Psoas muscle (tissue), 8 donors: ENCODE data around the gene DND1. TPM values are rescaled to one million over a fixed set of nuclear protein-coding genes. Genes with fewer than 3 reads are reported as not detected.
"Not testable (repeated sequence)": the region's sequence is repeated elsewhere in the genome, so short reads cannot be mapped to it uniquely, and the experiment has no call there.

Experiments
- ATAC-seq, 4 donors: fragments of 200-7000 bp; cut with Tn5 transposase; one replicate each; pipeline ENCODE4 v1.9.1; 2020; ENCODE audit warnings: moderate library complexity in 3 of 4, mild to moderate bottlenecking in 2 of 4
- DNase-seq, 2 donors: peaks; one replicate each; pipeline ENCODE4 v3.0.0-alpha.2; 2020
- H3K27ac ChIP-seq: fragments of 200-600 bp; one replicate; pipeline ENCODE4 v1.8.0; 2022
- H3K27me3 ChIP-seq, 3 donors: fragments of 200-600 bp in 1 of 3; one replicate each; pipeline versions ENCODE4 v1.6.1 to v1.8.0; 2013 to 2022; ENCODE audit warnings: low read length in 2 of 3, mild to moderate bottlenecking in 2 of 3, moderate library complexity in 1 of 3; ENCODE audit not compliant: insufficient read depth in 3 of 3
- H3K36me3 ChIP-seq, 2 donors: fragments of 200-600 bp in 1 of 2; one replicate each; pipeline versions ENCODE4 v1.6.1 to v1.8.0; 2013 to 2022; ENCODE audit warnings: low read depth in 1 of 2, mild to moderate bottlenecking in 1 of 2, moderate library complexity in 1 of 2; ENCODE audit not compliant: insufficient read depth in 1 of 2
- H3K4me1 ChIP-seq: fragments of 200-600 bp; one replicate; pipeline ENCODE4 v1.8.0; 2022
- H3K4me3 ChIP-seq: fragments of 200-600 bp; one replicate; pipeline ENCODE4 v1.8.0; 2022; ENCODE audit warnings: mild to moderate bottlenecking
- H3K9me3 ChIP-seq: fragments of 200-600 bp; one replicate; pipeline ENCODE4 v1.8.0; 2022
- CTCF ChIP-seq: fragments of 200-600 bp; IDR thresholded peaks from one replicate; pipeline ENCODE4 v1.8.0; 2022; ENCODE audit warnings: antibody characterized with exemption
- WGBS, 3 donors: extraction: QIAGEN DNeasy Blood & Tissue Kit; methylation state at CpG; one replicate each; pipeline versions ENCODE4 v1.1.6 to v1.1.7; 2013; 5-methylcytosine and 5-hydroxymethylcytosine counted together
- intact Hi-C, 2 donors: fragments of 100-400 bp; cut with DNase I; formaldehyde crosslinking; loops; one replicate each; pipeline versions ENCODE4 v1.11.0 to v1.14.2; 2022
- polyA plus RNA-seq, 3 donors: library from polyadenylated mRNA; stranded (reverse); fragments of 200-250 nt; gene quantifications; one replicate each; pipeline ENCODE4 v1.2.3, GENCODE V29; 2013
- total RNA-seq, 4 donors: library from RNA; stranded (reverse); fragmentation: NEBNext Ultra II Directional in 2 of 4; extraction: Animal tissue kit (Norgen Biotek cat#: 25700) in 2 of 4; gene quantifications; one replicate each; pipeline versions ENCODE4 v1.2.1 to v1.2.4, GENCODE V29; 2021 to 2023
- donor health status: healthy with polysubstance abuse.
- donor health status: DM: no; HTN: no; CAD: no; lungs with moderate emphysema.
- donor health status: Bipolar disorder and iron deficiency.
- donor health status: healthy.
- donor health status: DM: yes; HTN: yes; CAD: no.
- donor health status: DM: no; HTN: no; CAD: no.
- donor health status: DM: no; HTN: no; CAD: no.
- donor health status: DM: yes; HTN: yes; CAD: no.

The DND1 gene
- total and polyA plus RNA-seq, 7 donors = 0.30 to 1.5 (median 0.62) TPM

GRCh38 chr5:140627972-140628371 is 45.4 kb downstream of the DND1 start:
- TF ChIP-seq CTCF = no peak
- H3K4me1 ChIP-seq = peaks cover under 1% of the 10 kb centered on the region
- no peak overlapping the region for H3K27ac ChIP-seq
- H3K4me3 ChIP-seq = no peak overlapping the region
- H3K36me3 ChIP-seq = no peaks in the 10 kb centered on the region
- ATAC-seq = no peak
- intact Hi-C loops = no loop called here
- no peaks in the 10 kb centered on the region for H3K27me3 ChIP-seq
- DNase-seq = no peak
- WGBS, 3 donors = 90 to 91% (median 90%) methylated on average over 6 of the region's 6 CpGs
- no peaks in the 10 kb centered on the region for H3K9me3 ChIP-seq

- H3K36me3 ChIP-seq, ATAC-seq, H3K27ac ChIP-seq, H3K4me1 ChIP-seq, H3K9me3 ChIP-seq, H3K4me3 ChIP-seq, intact Hi-C loops, H3K27me3 ChIP-seq, DNase-seq: not testable (repeated sequence)
- 84 to 89% (median 85%) methylated on average over 10 of the region's 10 CpGs for WGBS, 3 donors
Observed at GRCh38 chr5:140624886-140625285, 48.5 kb downstream of the DND1 start.

- H3K36me3 ChIP-seq, ATAC-seq, H3K4me3 ChIP-seq, DNase-seq, H3K27me3 ChIP-seq, H3K27ac ChIP-seq, H3K9me3 ChIP-seq, intact Hi-C loops, H3K4me1 ChIP-seq: not testable (repeated sequence)
Observed at GRCh38 chr5:140623061-140623460, 50.3 kb downstream of the DND1 start.

GRCh38 chr5:140622301-140622700 is 51.1 kb downstream of the DND1 start:
- Histone ChIP-seq H3K4me1 (no peaks in the 10 kb centered on the region), H3K27ac (no peak overlapping the region), H3K36me3 (no peaks in the 10 kb centered on the region), H3K27me3 (peaks cover 0 to 3% (median 0%) of the 10 kb centered on the region in 3 donors), H3K4me3 (no peak overlapping the region), H3K9me3 (no peaks in the 10 kb centered on the region)
- WGBS, 3 donors = 78 to 87% (median 82%) methylated on average over 3 of the region's 3 CpGs
- no peak for DNase-seq
- intact Hi-C loops = no loop called here
- ATAC-seq = no peak
- TF ChIP-seq CTCF = no peak

Other genes with a start within 250 kb of the DND1 start
- 100 to 1,000 TPM in 1 of 4 donors, 10 to 100 TPM in 3; 31.7 to 116 (median 40.5) TPM for gene EIF4EBP3, start 125.9 kb downstream of the DND1 start, total RNA-seq
- gene EIF4EBP3, start 125.9 kb downstream of the DND1 start, polyA plus RNA-seq = 10 to 100 TPM; 43.8 to 81.8 (median 64.2) TPM
- gene SRA1, start 116.1 kb downstream of the DND1 start, total RNA-seq = 10 to 100 TPM; 33.4 to 58.5 (median 37.6) TPM
- gene SRA1, start 116.1 kb downstream of the DND1 start, polyA plus RNA-seq = 10 to 100 TPM; 36.9 to 78.0 (median 58.6) TPM
- 10 to 100 TPM in 3 of 4 donors, 1 to 10 TPM in 1; 9.5 to 25.4 (median 16.4) TPM for gene APBB3, start 109.0 kb downstream of the DND1 start, total RNA-seq
- 1 to 10 TPM; 4.3 to 7.6 (median 6.6) TPM for gene APBB3, start 109.0 kb downstream of the DND1 start, polyA plus RNA-seq
- 100 to 1,000 TPM in 3 of 4 donors, 10 to 100 TPM in 1; 95.7 to 129 (median 117) TPM for gene SLC35A4, start 108.7 kb downstream of the DND1 start, total RNA-seq
- gene SLC35A4, start 108.7 kb downstream of the DND1 start, polyA plus RNA-seq = 100 to 1,000 TPM in 1 of 3 donors, 10 to 100 TPM in 2; 49.9 to 149 (median 99.6) TPM
- gene CD14, start 40.4 kb downstream of the DND1 start, total RNA-seq = 10 to 100 TPM; 13.9 to 43.9 (median 18.0) TPM
- gene CD14, start 40.4 kb downstream of the DND1 start, polyA plus RNA-seq = 1 to 10 TPM; 4.9 to 9.0 (median 7.3) TPM
- 1 to 10 TPM; 3.6 to 4.9 (median 4.1) TPM for gene TMCO6, start 34.1 kb downstream of the DND1 start, total RNA-seq
- gene TMCO6, start 34.1 kb downstream of the DND1 start, polyA plus RNA-seq = 1 to 10 TPM; 5.2 to 8.1 (median 6.4) TPM
- gene NDUFA2, start 25.9 kb downstream of the DND1 start, total RNA-seq = 100 to 1,000 TPM in 2 of 4 donors, 10 to 100 TPM in 2; 82.6 to 136 (median 113) TPM
- 100 to 1,000 TPM; 216 to 276 (median 252) TPM for gene NDUFA2, start 25.9 kb downstream of the DND1 start, polyA plus RNA-seq
- 10 to 100 TPM; 74.8 to 99.2 (median 83.4) TPM for gene IK, start 25.7 kb downstream of the DND1 start, total RNA-seq
- 100 to 1,000 TPM in 1 of 3 donors, 10 to 100 TPM in 2; 96.5 to 169 (median 98.3) TPM for gene IK, start 25.7 kb downstream of the DND1 start, polyA plus RNA-seq
- 10 to 100 TPM in 3 of 4 donors, 1 to 10 TPM in 1; 9.9 to 20.9 (median 13.3) TPM for gene WDR55, start 8.7 kb downstream of the DND1 start, total RNA-seq
- gene WDR55, start 8.7 kb downstream of the DND1 start, polyA plus RNA-seq = 10 to 100 TPM; 12.3 to 33.4 (median 26.9) TPM
- gene HARS1, start 17.8 kb upstream of the DND1 start, total RNA-seq = 10 to 100 TPM; 29.5 to 48.1 (median 38.9) TPM
- gene HARS1, start 17.8 kb upstream of the DND1 start, polyA plus RNA-seq = 10 to 100 TPM; 39.1 to 58.0 (median 45.2) TPM
- 10 to 100 TPM; 19.8 to 35.1 (median 23.2) TPM for gene HARS2, start 17.9 kb upstream of the DND1 start, total RNA-seq
- 10 to 100 TPM; 23.8 to 40.9 (median 38.0) TPM for gene HARS2, start 17.9 kb upstream of the DND1 start, polyA plus RNA-seq
- 10 to 100 TPM; 44.7 to 54.5 (median 47.5) TPM for gene ZMAT2, start 26.9 kb upstream of the DND1 start, total RNA-seq
- gene ZMAT2, start 26.9 kb upstream of the DND1 start, polyA plus RNA-seq = 100 to 1,000 TPM in 1 of 3 donors, 10 to 100 TPM in 2; 78.0 to 136 (median 81.4) TPM
- gene PCDHA1, start 112.6 kb upstream of the DND1 start, total RNA-seq = under 1 TPM in 1 of 4 donors, not detected in 3; 0.10 TPM
- gene PCDHA1, start 112.6 kb upstream of the DND1 start, polyA plus RNA-seq = not detected
- under 1 TPM in 1 of 4 donors, not detected in 3; 0.18 TPM for gene PCDHA2, start 121.3 kb upstream of the DND1 start, total RNA-seq
- gene PCDHA2, start 121.3 kb upstream of the DND1 start, polyA plus RNA-seq = not detected
- gene PCDHA3, start 127.5 kb upstream of the DND1 start, total RNA-seq = under 1 TPM in 1 of 4 donors, not detected in 3; 0.12 TPM
- gene PCDHA3, start 127.5 kb upstream of the DND1 start, polyA plus RNA-seq = under 1 TPM in 1 of 3 donors, not detected in 2; 0.03 TPM
- gene PCDHA4, start 133.5 kb upstream of the DND1 start, total RNA-seq = under 1 TPM in 2 of 4 donors, not detected in 2; 0.06 to 0.08 TPM
- gene PCDHA4, start 133.5 kb upstream of the DND1 start, polyA plus RNA-seq = under 1 TPM; 0.01 to 0.06 (median 0.01) TPM
- gene PCDHA5, start 148.0 kb upstream of the DND1 start, total RNA-seq = not detected
- under 1 TPM in 1 of 3 donors, not detected in 2; 0.01 TPM for gene PCDHA5, start 148.0 kb upstream of the DND1 start, polyA plus RNA-seq
- not detected for gene PCDHA6, start 154.4 kb upstream of the DND1 start, total RNA-seq
- gene PCDHA6, start 154.4 kb upstream of the DND1 start, polyA plus RNA-seq = not detected
- under 1 TPM in 1 of 4 donors, not detected in 3; 0.08 TPM for gene PCDHA7, start 160.7 kb upstream of the DND1 start, total RNA-seq
- under 1 TPM in 2 of 3 donors, not detected in 1; 0.01 to 0.07 TPM for gene PCDHA7, start 160.7 kb upstream of the DND1 start, polyA plus RNA-seq
- gene PCDHA8, start 167.6 kb upstream of the DND1 start, total RNA-seq = under 1 TPM in 1 of 4 donors, not detected in 3; 0.12 TPM
- gene PCDHA8, start 167.6 kb upstream of the DND1 start, polyA plus RNA-seq = under 1 TPM in 1 of 3 donors, not detected in 2; 0.01 TPM
- under 1 TPM in 1 of 4 donors, not detected in 3; 0.04 TPM for gene PCDHA9, start 174.8 kb upstream of the DND1 start, total RNA-seq
- under 1 TPM in 1 of 3 donors, not detected in 2; 0.01 TPM for gene PCDHA9, start 174.8 kb upstream of the DND1 start, polyA plus RNA-seq
- gene PCDHA10, start 182.3 kb upstream of the DND1 start, total RNA-seq = under 1 TPM in 2 of 4 donors, not detected in 2; 0.11 to 0.12 TPM
- gene PCDHA10, start 182.3 kb upstream of the DND1 start, polyA plus RNA-seq = under 1 TPM in 1 of 3 donors, not detected in 2; 0.05 TPM
- gene PCDHA11, start 195.4 kb upstream of the DND1 start, total RNA-seq = under 1 TPM in 1 of 4 donors, not detected in 3; 0.06 TPM
- under 1 TPM in 2 of 3 donors, not detected in 1; 0.01 to 0.03 TPM for gene PCDHA11, start 195.4 kb upstream of the DND1 start, polyA plus RNA-seq
- not detected for gene PCDHA12, start 201.7 kb upstream of the DND1 start, total RNA-seq
- gene PCDHA12, start 201.7 kb upstream of the DND1 start, polyA plus RNA-seq = under 1 TPM in 2 of 3 donors, not detected in 1; 0.01 to 0.06 TPM
- gene PCDHA13, start 208.5 kb upstream of the DND1 start, total RNA-seq = not detected
- not detected for gene PCDHA13, start 208.5 kb upstream of the DND1 start, polyA plus RNA-seq